KMS-11 (cell line): ENCODE data around the gene ADGRA3.

Experiments
- H2AFZ ChIP-seq: fragments of 200-600 bp; sonication (generic); 2 replicates; pipeline ENCODE4 v1.6.1; 2016; ENCODE audit warnings: antibody characterized with exemption, mixed run types, low read depth
- H3K27ac ChIP-seq: fragments of 200-600 bp; sonication (generic); 2 replicates; pipeline ENCODE4 v1.6.1; 2016; ENCODE audit warnings: mild to moderate bottlenecking, mixed run types
- H3K27me3 ChIP-seq: fragments of 200-600 bp; sonication (generic); 2 replicates; pipeline ENCODE4 v1.6.1; 2017; ENCODE audit warnings: mild to moderate bottlenecking, low read depth, mixed run types, moderate library complexity; ENCODE audit not compliant: insufficient read depth
- H3K36me3 ChIP-seq: fragments of 200-600 bp; sonication (generic); 2 replicates; pipeline ENCODE4 v1.6.1; 2017; ENCODE audit warnings: mild to moderate bottlenecking, mixed run types; ENCODE audit not compliant: insufficient read depth
- H3K4me1 ChIP-seq: fragments of 200-600 bp; sonication (generic); 2 replicates; pipeline ENCODE4 v1.6.1; 2016; ENCODE audit warnings: mild to moderate bottlenecking, low read depth, mixed run types; ENCODE audit not compliant: poor library complexity, severe bottlenecking
- H3K4me2 ChIP-seq: fragments of 200-600 bp; sonication (generic); 2 replicates; pipeline ENCODE4 v1.7.0; 2016; ENCODE audit warnings: mild to moderate bottlenecking, mixed run types
- H3K4me3 ChIP-seq: fragments of 200-600 bp; sonication (generic); IDR thresholded peaks from 2 replicates; pipeline ENCODE4 v1.6.1; 2017; ENCODE audit warnings: low read depth, low read length, mixed read lengths; ENCODE audit not compliant: insufficient read depth
- H3K79me2 ChIP-seq: fragments of 200-600 bp; sonication (generic); 2 replicates; pipeline ENCODE4 v1.6.1; 2016; ENCODE audit warnings: low read depth, mixed run types; ENCODE audit not compliant: insufficient read depth
- H3K9ac ChIP-seq: fragments of 200-600 bp; sonication (generic); 2 replicates; pipeline ENCODE4 v1.6.1; 2016; ENCODE audit warnings: mild to moderate bottlenecking, mixed run types
- H4K20me1 ChIP-seq: fragments of 200-600 bp; sonication (generic); 2 replicates; pipeline ENCODE4 v1.6.1; 2016; ENCODE audit warnings: mild to moderate bottlenecking, mixed run types; ENCODE audit not compliant: insufficient read depth
- TF ChIP-seq, protein P1 (sequence below): fragments of 200-600 bp; sonication (generic); conservative IDR thresholded peaks from 2 replicates; pipeline ENCODE4 v1.6.1; 2017; ENCODE audit warnings: low read depth, mild to moderate bottlenecking, antibody characterized with exemption, low read length, moderate library complexity, mixed read lengths

The ADGRA3 gene

DNA sequence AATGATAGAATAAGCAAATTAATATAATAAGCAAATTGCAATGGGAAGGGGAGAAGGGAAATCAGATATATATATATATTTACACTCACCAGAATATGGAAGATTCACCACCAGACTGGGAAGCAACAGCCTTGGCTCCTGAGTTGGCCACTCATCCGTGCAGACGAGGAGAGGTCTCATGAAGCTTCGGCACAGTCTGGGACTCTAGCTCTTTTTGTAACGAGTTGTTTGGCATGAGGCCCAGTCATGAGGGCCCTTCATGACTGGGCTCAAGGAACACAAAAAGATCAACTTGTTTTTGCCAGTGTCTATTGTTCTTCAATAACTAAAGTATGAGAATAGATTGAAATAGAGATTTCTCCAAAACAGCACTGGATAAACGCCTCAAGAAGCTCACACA lies 176.4 kb downstream of the ADGRA3 start:
- Histone ChIP-seq H3K9ac (no peak overlapping the region), H2AFZ (no peak overlapping the region), H3K4me3 (no peak overlapping the region), H3K27ac (no peak overlapping the region), H3K79me2 (no peaks in the 10 kb centered on the region), H3K27me3 (no peaks in the 10 kb centered on the region), H3K4me2 (no peak overlapping the region), H3K36me3 (no peaks in the 10 kb centered on the region), H4K20me1 (no peaks in the 10 kb centered on the region), H3K4me1 (no peaks in the 10 kb centered on the region)
- TF ChIP-seq, protein P1, sequence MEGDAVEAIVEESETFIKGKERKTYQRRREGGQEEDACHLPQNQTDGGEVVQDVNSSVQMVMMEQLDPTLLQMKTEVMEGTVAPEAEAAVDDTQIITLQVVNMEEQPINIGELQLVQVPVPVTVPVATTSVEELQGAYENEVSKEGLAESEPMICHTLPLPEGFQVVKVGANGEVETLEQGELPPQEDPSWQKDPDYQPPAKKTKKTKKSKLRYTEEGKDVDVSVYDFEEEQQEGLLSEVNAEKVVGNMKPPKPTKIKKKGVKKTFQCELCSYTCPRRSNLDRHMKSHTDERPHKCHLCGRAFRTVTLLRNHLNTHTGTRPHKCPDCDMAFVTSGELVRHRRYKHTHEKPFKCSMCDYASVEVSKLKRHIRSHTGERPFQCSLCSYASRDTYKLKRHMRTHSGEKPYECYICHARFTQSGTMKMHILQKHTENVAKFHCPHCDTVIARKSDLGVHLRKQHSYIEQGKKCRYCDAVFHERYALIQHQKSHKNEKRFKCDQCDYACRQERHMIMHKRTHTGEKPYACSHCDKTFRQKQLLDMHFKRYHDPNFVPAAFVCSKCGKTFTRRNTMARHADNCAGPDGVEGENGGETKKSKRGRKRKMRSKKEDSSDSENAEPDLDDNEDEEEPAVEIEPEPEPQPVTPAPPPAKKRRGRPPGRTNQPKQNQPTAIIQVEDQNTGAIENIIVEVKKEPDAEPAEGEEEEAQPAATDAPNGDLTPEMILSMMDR = no peak

DNA sequence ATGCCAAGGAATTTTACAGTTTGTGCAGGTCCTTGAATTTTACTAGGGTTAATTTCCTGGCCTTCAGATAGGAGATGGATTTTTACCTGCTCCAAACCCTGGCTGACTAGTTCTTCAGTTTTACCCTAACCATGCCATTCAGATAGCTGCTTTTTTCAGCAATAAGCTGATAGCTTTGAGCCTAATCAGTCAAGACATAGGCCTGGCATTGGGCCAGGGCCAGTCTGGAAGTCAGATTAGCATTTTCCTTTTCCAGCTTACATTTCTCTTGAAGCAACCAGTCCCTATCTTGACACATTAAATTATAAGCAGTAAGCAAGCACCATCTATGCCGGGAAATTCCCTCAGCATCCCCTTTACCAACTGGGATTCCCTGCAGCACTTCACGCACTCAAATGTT lies 177.1 kb downstream of the ADGRA3 start:
- Histone ChIP-seq H3K27ac (no peak overlapping the region), H3K27me3 (no peaks in the 10 kb centered on the region), H3K9ac (no peak overlapping the region), H3K4me3 (no peak overlapping the region), H4K20me1 (no peaks in the 10 kb centered on the region), H3K4me2 (no peak overlapping the region), H2AFZ (no peak overlapping the region), H3K36me3 (no peaks in the 10 kb centered on the region), H3K4me1 (no peaks in the 10 kb centered on the region), H3K79me2 (no peaks in the 10 kb centered on the region)
- TF ChIP-seq, protein P1 = no peak
